Measurements from ENCODE around the gene TOGARAM2. TPM values are rescaled to one million over a fixed set of nuclear protein-coding genes. Genes with fewer than 3 reads are reported as not detected.

TOGARAM2 gene
- total RNA-seq, 1 donor from 2014 or later: 0.35 TPM

GRCh38 chr2:28994679-28995078 is 13.6 kb downstream of the TOGARAM2 start:
- Mint-ChIP-seq H3K36me3 (ENCODE audit: low read depth) (no peaks in the 10 kb centered on the region), H3K4me1 (peaks cover 4% of the 10 kb centered on the region), H3K4me3 (no peak overlapping the region), H3K27me3 (ENCODE audit: low read depth) (peaks cover 3% of the 10 kb centered on the region), H3K27ac (ENCODE audit: unreplicated experiment) (no peak overlapping the region), H3K9me3 (no peaks in the 10 kb centered on the region)
- DNase-seq (ENCODE audit: low read depth, low spot score): no peak
- no peak for TF ChIP-seq CTCF (conservative IDR thresholded peaks at IDR 0.05)

- no peaks in the 10 kb centered on the region for H3K9me3 Mint-ChIP-seq
- peak overlapping the region; percentile 67 for H3K27ac Mint-ChIP-seq (ENCODE audit: unreplicated experiment)
- no peak for TF ChIP-seq CTCF (conservative IDR thresholded peaks at IDR 0.05)
- H3K4me3 Mint-ChIP-seq: no peak overlapping the region
- DNase-seq (ENCODE audit: low read depth, low spot score): no peak
- peaks cover 3% of the 10 kb centered on the region for H3K27me3 Mint-ChIP-seq (ENCODE audit: low read depth)
- H3K4me1 Mint-ChIP-seq: peaks cover 4% of the 10 kb centered on the region
- H3K36me3 Mint-ChIP-seq (ENCODE audit: low read depth): no peaks in the 10 kb centered on the region
These were observed 15.0 kb downstream of the TOGARAM2 start for GRCh38 chr2:28995765-28996750.

- Mint-ChIP-seq H3K36me3 (ENCODE audit: low read depth) (no peaks in the 10 kb centered on the region), H3K9me3 (no peaks in the 10 kb centered on the region), H3K27ac (ENCODE audit: unreplicated experiment) (no peak overlapping the region), H3K4me1 (peaks cover 4% of the 10 kb centered on the region), H3K27me3 (ENCODE audit: low read depth) (peaks cover 3% of the 10 kb centered on the region), H3K4me3 (no peak overlapping the region)
- no peak for TF ChIP-seq CTCF (conservative IDR thresholded peaks at IDR 0.05)
- DNase-seq (ENCODE audit: low read depth, low spot score): no peak
These were observed 16.2 kb downstream of the TOGARAM2 start for GRCh38 chr2:28997237-28997846.

GRCh38 chr2:28997847-28998735 is 17.0 kb downstream of the TOGARAM2 start:
- no peaks in the 10 kb centered on the region for H3K36me3 Mint-ChIP-seq (ENCODE audit: low read depth)
- no peak for DNase-seq (ENCODE audit: low read depth, low spot score)
- peaks cover 4% of the 10 kb centered on the region for H3K4me1 Mint-ChIP-seq
- no peaks in the 10 kb centered on the region for H3K9me3 Mint-ChIP-seq
- no peak for TF ChIP-seq CTCF (conservative IDR thresholded peaks at IDR 0.05)
- H3K27me3 Mint-ChIP-seq (ENCODE audit: low read depth): peaks cover 3% of the 10 kb centered on the region
- no peak overlapping the region for H3K27ac Mint-ChIP-seq (ENCODE audit: unreplicated experiment)
- no peak overlapping the region for H3K4me3 Mint-ChIP-seq

- no peak overlapping the region for H3K27ac Mint-ChIP-seq (ENCODE audit: unreplicated experiment)
- peaks cover 3% of the 10 kb centered on the region for H3K27me3 Mint-ChIP-seq (ENCODE audit: low read depth)
- no peak for TF ChIP-seq CTCF (conservative IDR thresholded peaks at IDR 0.05)
- H3K4me1 Mint-ChIP-seq: peaks cover 4% of the 10 kb centered on the region
- no peaks in the 10 kb centered on the region for H3K9me3 Mint-ChIP-seq
- no peak overlapping the region for H3K4me3 Mint-ChIP-seq
- no peak for DNase-seq (ENCODE audit: low read depth, low spot score)
- no peaks in the 10 kb centered on the region for H3K36me3 Mint-ChIP-seq (ENCODE audit: low read depth)
These were observed 19.4 kb downstream of the TOGARAM2 start for GRCh38 chr2:29000481-29000880.

Data from neural crest cell (in vitro differentiated cells).